RPMI8226 (cell line): ENCODE data around the gene FOSL1.
A peak's percentile ranks its signal among the peaks of the same experiment; 100 is the strongest.

ENCODE experiments used
- DNase-seq: peaks from one replicate; pipeline ENCODE4 v3.0.0-alpha.2; 2015

FOSL1 gene

GRCh38 chr11:65873318-65874156, 26.7 kb downstream of the FOSL1 start:
- DNase-seq = peak; percentile 97

- DNase-seq = no peak
These were observed 27.4 kb downstream of the FOSL1 start, which contains the start of gene EFEMP2 for GRCh38 chr11:65872586-65873317. Gene EFEMP2 (minus strand): TSS chr11:65872800. CDS start chr11:65872354, 446 bp downstream.

GRCh38 chr11:65871811-65872548, 28.2 kb downstream of the FOSL1 start:
- no peak for DNase-seq

GRCh38 chr11:65870706-65871681, 29.2 kb downstream of the FOSL1 start:
- DNase-seq = no peak

GRCh38 chr11:65870307-65870658, 29.9 kb downstream of the FOSL1 start:
- DNase-seq = no peak

DNA sequence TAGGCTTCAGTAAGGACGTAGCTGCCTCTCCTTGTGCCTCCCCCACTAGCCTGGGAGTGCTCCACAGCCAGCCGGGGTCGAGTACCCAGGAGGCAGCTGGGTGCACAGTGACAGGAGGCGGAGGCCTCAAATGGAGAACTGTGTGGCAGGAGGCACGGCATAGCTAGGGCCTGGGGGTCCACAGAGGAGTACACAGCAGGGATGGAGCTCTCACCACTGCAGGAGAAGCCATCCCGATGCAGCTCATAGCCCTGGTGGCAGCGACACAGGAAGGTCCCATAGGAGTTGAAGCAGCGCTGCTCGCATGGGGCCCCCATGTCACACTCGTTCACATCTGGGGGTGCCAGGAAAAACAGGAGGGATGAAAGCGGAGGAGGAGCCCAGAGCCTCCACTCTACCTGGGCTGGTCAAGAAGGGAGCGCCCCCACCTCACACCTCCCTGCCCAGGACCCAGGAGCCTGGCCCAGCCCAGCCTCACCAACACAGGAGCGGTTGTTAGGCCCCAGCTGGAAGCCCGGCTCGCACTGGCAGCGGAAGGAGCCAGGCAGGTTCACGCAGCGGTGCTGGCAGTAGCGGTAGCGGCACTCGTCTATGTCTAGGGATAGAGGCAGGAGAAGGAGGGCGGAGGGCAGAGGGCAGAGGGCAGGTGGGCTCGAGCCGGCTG, 30.4 kb downstream of the FOSL1 start:
- DNase-seq = no peak

GRCh38 chr11:65868907-65869306, 31.3 kb downstream of the FOSL1 start:
- DNase-seq = no peak

DNA sequence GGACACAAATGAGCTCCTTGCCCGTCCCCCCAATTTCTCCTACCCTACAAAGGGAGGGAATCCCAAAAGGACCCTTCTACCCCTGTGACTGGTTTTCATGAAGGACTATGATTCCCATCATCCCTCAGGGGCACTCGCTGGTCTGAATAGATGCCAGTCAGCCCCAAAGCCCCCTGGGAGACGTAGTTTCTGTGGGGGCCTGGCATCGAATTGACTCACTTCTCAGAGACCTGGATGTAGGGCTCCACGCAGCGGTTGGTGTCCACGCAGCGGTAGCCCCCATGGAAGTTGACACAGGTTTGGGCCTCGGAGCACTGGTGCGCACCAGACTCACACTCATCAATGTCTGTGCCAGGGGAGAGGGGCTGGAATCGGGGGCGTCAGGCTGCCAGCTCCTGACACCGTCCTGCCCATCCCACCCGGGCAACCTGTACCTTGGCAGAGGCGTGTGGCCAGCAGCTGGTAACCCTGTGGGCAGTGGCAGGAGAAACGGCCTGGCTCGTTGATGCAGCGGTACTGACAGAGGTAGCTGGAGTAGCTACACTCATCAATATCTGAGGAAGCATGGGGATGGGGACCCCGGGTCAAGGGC, 32.0 kb downstream of the FOSL1 start:
- no peak for DNase-seq

DNA sequence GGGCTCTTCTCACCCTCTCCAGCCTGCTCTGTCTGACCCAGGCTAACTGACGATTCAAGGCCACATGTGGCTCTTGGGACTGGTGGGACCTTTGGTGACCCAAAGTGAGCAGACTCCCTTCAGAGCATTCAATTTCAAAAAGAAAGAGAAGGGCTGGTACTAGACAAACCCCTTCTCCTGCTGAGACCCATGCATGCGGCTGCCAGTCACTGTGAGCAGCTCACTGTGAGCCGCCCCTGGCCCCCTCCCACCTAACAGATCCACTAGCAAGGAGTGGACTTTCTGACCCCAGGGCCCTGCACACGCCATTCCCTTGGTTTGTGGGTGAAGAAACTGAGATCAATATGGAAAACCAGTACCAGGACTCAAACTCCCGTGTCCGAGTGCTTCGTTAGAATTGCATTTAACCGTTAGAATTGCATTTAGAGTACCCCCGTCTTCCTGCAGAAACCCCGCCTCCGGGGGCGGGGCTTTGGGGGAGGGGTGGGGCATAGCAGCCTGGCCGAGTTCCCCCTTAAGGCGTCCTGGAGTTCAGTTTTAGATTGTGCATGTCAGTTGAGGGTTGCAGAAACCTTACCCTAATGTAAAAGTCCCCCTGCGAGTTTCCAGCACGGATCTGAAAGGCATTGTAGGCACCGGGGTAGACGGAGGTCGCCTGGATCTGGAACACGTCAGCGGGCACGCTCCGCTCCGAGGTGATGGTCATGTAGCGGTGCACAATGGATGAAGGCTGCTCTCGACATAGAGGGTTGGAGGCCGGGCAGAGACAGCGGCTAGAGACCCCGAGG, 32.7 kb downstream of the FOSL1 start:
- DNase-seq = no peak

GRCh38 chr11:65866509-65867283, 33.5 kb downstream of the FOSL1 start:
- no peak for DNase-seq

- no peak for DNase-seq
These were observed 34.5 kb downstream of the FOSL1 start for GRCh38 chr11:65865550-65866172.

DNA sequence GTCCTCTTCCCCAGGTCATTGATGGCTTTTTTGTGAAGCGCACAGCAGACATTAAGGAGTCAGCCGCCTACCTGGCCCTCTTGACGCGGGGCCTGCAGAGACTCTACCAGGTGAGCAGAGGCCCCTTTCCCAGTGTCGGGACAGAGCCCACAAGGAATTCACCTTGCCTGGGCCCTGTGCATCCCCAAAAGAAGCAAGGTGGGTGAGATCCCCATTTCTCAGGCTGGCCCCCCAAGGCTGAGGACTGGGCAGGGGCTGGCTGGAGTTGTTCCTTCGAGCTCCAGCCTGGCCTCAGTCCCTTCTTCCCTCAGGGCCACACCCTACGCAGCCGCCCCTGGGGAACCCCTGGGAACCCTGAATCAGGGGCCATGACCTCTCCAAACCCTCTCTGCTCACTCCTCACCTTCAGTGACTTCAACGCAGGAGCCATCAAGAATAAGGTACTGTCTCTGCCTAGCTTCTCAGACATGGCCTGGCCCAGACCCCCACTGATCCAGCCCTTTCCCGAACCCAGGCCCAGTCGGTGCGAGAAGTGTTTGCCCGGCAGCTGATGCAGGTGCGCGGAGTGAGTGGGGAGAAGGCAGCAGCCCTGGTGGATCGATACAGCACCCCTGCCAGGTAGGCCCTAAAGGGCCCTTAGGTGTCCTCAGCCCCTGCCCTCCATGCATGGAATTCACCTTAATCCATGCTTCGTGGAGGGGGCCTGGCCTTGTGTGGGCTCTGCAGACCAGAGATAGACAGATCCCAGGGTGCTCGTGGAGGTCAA, 35.3 kb downstream of the FOSL1 start:
- DNase-seq = no peak

GRCh38 chr11:65863889-65864705, 36.1 kb downstream of the FOSL1 start:
- no peak for DNase-seq

GRCh38 chr11:65862941-65863888, 37.0 kb downstream of the FOSL1 start:
- no peak for DNase-seq

DNA sequence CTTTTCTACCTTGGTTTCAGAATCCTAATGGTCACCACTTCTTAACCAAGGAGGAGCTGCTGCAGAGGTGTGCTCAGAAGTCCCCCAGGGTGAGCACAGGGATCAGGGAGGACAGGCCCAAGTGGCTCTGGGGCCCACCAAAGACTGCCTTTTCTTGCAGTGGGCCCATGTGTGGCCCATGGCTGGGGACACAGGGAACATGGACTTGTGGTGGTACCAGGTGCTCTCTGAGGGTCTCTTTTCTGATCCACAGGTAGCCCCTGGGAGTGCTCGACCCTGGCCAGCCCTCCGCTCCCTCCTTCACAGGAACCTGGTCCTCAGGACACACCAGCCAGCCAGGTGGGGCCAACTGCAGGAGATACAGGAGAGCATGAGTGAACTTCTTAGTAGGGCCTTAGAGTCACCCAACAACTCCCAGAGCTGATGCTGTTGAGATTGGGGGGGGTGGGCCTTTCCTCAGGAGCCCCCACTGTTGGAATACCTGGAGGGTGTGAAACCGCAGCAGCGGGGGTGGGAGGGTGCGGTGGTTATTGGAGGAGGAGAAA, 37.9 kb downstream of the FOSL1 start:
- no peak for DNase-seq
